Right hindlimb (tissue), 1 donor: ENCODE measurements around the gene ICA1.
A peak's percentile ranks its signal among the peaks of the same experiment; 100 is the strongest.
"Not testable (repeated sequence)": the region's sequence is repeated elsewhere in the genome, so short reads cannot be mapped to it uniquely, and the experiment has no call there.

Source experiments
- DNase-seq: peaks from one replicate; pipeline ENCODE4 v3.0.0-alpha.2; 2018

ICA1 gene

GRCh38 chr7:8128449-8129317 lies 133.3 kb downstream of the ICA1 start:
- DNase-seq, result no peak

DNA sequence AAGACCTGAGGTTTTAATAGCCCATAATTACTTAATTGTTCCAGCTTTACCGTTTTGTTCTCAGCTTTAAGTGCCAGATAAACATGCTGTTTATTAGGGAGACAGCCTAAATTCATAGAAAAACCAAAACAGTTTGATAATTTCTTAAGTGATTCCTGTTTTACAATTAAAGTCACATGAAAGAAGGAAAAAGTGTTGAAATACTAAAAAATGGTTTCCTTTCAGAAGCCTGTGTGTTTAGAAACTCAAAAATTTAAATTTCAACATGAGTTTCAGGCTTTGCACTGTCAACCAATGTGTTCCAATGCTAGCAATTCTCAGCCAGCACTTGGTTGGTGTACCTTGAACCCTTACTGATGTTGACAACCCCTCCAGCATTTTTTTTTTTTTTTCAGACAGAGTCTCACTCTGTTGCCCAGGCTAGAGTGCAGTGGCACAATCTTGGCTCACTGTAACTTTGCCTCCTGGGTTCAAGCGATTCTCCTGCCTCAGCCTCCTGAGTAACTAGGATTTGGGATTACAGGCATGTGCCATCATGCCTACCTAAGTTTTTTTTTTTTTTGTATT lies 135.3 kb downstream of the ICA1 start:
- no peak for DNase-seq

DNA sequence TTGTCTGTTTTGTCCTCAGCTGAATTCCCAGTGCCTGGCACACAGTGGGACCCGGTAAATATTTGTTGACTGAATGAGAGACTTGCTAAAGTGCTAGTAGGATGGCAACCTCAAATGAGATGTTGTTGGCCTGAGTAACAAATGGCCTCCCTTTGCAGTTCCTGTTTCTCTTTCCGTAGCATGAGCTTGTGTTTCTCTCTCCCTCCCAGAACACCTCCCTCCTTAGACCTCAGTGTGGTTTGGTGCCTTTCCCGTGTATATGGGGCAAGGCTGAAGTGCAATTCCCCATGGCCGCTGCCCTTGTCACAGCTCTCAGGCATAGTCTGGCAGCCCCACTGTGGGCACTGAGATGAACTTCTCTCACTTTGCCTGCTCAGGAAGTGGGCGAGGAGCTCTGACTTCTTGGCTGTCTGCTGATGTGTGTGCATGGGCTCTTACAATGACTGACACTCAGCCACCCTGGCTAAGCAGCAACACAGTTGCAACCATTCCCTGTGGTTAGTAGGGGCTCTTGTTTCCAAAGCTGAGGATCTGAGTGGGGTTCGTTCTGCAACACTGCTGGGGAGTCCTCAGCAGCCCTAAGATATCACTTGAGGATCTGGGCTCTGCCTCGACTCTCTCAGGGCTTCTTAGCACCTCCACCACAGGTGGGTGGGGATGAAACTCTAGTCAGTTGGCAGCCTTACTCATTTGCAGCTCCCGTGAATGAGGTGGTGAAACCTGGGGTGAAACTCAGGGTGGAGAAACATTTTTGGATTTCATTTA lies 136.1 kb downstream of the ICA1 start:
- DNase-seq, result no peak

GRCh38 chr7:8121243-8121642 lies 140.7 kb downstream of the ICA1 start:
- DNase-seq, result no peak

- DNase-seq, result peak; percentile 46
Observed at GRCh38 chr7:8120390-8121058, 141.4 kb downstream of the ICA1 start.

- DNase-seq, result no peak
Observed at GRCh38 chr7:8119262-8119661, 142.7 kb downstream of the ICA1 start.

DNA sequence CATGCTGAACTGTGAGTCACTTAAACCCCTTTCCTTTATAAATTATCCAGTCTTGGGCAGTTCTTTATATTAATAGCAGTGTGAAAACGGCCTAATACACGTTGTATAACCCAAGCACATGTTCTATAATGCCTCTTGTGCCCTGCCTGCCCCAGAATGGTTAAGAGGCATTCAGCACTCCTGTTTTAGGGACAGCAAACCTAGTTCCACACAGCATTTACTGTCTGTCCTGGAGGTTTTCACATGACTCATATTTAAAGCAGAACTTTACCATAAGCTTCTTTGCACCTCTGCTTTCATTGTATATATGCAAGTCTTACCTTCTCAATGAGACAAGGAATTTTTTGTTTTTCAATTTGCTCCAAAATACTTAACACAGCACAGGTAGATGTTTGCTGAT lies 144.8 kb downstream of the ICA1 start:
- no peak for DNase-seq

DNA sequence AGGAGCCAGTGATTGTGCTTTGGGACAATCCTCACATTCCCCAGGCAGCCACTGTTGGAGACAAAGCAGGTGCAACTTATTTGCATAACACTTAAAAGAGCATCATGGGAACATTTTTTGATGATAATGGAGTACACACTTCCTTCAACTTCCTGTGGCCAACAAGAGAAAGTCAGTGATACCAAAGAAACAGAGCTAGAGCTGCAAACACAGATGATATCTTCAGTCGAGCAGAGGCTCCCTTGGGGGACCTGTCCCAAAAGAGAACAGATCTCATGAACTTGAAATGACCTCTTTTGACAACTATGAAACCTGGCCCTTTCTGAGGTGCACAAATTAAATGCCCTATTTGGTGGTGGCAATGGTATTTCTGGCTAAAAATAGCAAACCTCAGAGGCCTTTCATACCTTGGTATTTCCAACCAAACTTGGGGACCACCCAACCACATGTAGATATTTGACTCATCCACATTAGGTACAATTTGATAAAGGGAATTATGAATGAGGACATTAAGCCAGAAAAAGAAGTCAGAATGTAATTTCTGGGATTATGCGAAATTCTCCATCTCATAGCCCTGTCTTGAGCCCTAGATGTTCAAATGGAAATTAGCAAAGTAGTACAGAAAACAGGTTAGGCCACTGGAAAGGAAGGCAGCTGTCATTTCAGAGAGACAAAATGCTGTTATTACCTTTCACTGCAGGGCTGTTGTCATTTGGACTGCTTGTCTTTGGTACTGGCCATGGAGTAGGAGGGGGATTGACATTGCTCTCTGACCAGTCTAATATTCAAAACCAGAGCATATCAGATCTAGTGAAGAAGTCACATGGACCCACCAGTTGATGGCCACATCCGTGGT lies 146.2 kb downstream of the ICA1 start:
- no peak for DNase-seq

GRCh38 chr7:8114175-8114574 lies 147.8 kb downstream of the ICA1 start:
- no peak for DNase-seq

DNA sequence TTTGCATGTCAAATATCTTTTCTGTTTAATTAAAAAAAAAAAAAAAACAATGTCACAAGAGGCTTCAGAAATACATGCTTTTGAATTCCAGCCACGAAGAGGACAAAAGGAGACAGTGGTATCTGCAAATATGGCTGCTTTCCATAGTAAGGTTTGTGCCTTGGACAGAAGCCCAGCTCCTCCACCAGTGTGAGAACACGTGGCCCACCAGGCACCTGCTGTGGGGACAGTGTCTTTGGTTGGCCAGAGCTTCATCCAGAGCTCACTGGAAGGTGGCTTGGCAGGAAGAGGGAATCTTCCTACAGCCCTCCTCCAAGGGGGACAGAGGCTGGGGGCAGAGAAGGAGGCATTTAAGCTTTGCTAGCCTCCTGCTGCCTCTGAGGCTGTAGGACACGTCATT lies 148.8 kb downstream of the ICA1 start:
- DNase-seq, result no peak

DNA sequence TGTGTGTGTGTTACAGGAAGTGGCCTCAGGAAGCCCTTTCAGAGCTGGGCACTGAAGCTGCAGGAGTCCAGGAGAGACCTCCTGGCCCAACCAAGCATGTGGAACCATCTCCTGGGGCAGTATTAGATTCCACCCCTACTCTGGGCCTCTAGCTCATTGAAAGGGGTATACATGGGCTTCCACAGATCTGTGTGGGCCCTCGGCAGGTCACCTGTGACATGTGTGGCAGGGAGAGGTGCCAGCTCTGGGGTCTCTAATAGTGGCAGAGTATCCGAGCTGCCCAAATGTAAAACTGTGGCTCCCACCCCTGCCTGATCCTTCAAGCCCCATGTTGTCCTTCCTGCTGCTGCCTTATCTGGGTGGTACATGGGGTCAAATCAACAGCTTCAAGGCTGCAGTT lies 149.3 kb downstream of the ICA1 start:
- no peak for DNase-seq

- no peak for DNase-seq
Observed at GRCh38 chr7:8111282-8111960, 150.5 kb downstream of the ICA1 start.

- DNase-seq, result no peak
Observed at GRCh38 chr7:8109196-8110022, 152.6 kb downstream of the ICA1 start.

GRCh38 chr7:8105449-8106095 lies 156.4 kb downstream of the ICA1 start:
- DNase-seq, result no peak

DNA sequence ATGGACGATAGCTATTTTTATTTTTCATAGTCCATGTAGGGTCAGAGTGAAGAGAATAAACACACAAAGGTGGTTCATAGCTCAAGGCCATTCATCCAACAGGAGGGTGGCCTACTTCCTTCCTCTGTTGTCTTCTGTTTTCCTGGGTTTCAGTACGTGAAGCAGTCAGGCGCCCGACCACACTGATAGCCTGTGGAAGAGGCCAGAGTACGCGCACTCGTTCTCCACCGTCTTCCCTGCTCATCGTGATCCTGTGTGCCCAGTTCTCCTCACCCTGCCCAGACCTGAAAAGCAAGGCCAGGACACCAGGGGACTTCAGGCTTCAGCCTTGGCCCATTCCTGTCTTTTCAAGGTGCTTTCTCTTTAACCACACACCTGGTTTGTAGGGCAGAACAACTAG lies 158.7 kb downstream of the ICA1 start:
- DNase-seq, result no peak

- not testable (repeated sequence) for DNase-seq
Observed at GRCh38 chr7:8101292-8101691, 160.7 kb downstream of the ICA1 start.

DNA sequence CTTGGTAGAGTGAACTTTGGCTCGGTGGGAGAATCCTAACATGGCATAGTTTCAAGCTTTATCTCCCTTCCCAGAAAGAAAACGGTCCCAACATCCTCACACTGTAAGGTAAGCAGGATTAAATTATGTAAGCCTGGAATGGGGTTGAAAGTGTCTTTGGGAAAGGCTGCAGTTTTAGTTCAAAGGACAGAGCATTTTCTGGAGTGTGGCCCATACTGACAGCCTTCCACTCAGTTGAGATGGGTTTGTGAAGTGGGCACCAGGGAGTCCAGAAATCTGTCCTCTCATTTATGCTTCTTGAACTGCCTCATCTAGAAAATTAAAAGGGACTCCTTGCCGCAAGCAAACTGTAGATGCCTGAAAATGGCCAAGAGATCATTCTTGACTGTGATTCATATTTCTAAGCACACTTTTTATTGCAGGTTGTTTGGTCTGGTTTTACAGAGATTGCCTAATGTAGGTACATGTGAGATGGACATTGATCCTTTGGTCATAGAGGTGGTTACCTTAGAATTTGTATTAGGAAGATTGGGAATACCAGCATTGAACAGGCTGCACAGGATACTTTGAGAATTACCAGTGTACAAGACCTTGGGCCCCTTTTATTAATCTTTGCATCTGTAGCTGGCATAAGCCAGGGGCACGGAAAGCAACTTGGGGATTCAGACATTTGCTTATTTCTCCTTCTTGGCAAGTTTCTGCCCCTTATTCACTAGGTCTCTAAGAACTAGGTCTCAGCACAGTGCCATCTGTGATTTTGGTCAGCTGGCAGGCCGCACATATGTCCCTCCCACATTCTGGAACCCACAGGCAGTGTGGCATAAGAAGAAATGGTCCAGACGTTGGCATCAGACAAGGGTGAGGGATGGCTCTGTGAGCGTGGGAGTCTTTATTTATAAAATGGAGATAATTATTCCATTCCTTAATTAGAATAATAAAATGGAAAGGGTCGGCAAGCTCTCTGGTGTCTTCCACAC lies 167.5 kb downstream of the ICA1 start:
- DNase-seq, result no peak

DNA sequence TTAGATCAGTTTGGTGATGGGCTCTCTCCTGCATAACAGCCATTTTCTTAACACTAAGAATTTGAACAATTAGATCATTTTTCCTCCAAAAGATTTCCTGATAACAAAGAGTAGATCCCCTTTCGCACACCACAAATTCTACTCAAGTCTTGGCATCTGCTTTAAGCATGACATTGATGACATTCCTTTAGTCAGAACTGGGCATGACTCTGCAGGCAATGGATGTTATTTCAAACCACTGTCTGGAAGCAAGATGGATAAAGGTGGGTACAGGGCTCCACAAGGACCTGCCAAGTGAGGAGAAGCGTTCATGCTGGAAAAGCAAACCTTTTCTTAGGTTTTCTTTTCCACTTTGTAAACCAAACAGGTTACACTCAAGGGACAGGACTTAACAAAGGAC lies 169.8 kb downstream of the ICA1 start:
- DNase-seq, result no peak
